Naive thymus-derived CD8-positive, alpha-beta T cell (primary cell): ENCODE results near the gene NCKIPSD. TPM values are rescaled to one million over a fixed set of nuclear protein-coding genes. Genes with fewer than 3 reads are reported as not detected.

Source experiments
- ATAC-seq, 2 donors: fragments of 150-1000 bp; cut with Tn5 transposase in 1 of 2; sonication (Bioruptor Pico), chemical (Tn5 transposase) in 1 of 2; 1 replicate in 1 of 2; 2 replicates in 1 of 2; pipeline ENCODE4 v1.10.0; 2021; ENCODE audit warnings: mild to moderate bottlenecking in 2 of 2, moderate library complexity in 2 of 2
- POLR2A ChIA-PET: fragments of 350-600 bp; sonication (Branson Sonifier 250); formaldehyde crosslinking; loops from one replicate; lab custom pipeline; 2021; ENCODE audit warnings: antibody characterized with exemption; lab: Charles Lee
- DNase-seq, 10 donors: peaks; one replicate each; pipeline versions ENCODE4 v3.0.0 to v3.0.0-alpha.2; 2020 to 2022
- H3K27ac Mint-ChIP-seq, 10 donors: one replicate each; pipeline ENCODE4 v1.8.0; 2020 to 2022; ENCODE audit warnings: mild to moderate bottlenecking in 10 of 10, mixed read lengths in 10 of 10, moderate library complexity in 4 of 10, inconsistent platforms in 1 of 10
- H3K27me3 Mint-ChIP-seq, 5 donors: one replicate each; pipeline ENCODE4 v1.8.0; 2021 to 2022; ENCODE audit warnings: mixed read lengths in 5 of 5
- H3K36me3 Mint-ChIP-seq, 3 donors: one replicate each; pipeline ENCODE4 v1.8.0; 2020 to 2022; ENCODE audit warnings: mixed read lengths in 3 of 3, mild to moderate bottlenecking in 2 of 3, inconsistent platforms in 1 of 3
- H3K4me1 Mint-ChIP-seq, 4 donors: one replicate each; pipeline ENCODE4 v1.8.0; 2021 to 2022; ENCODE audit warnings: mixed read lengths in 4 of 4
- H3K4me3 Mint-ChIP-seq, 10 donors: one replicate each; pipeline ENCODE4 v1.8.0; 2020 to 2022; ENCODE audit warnings: mild to moderate bottlenecking in 10 of 10, mixed read lengths in 10 of 10, moderate library complexity in 6 of 10, inconsistent platforms in 1 of 10
- H3K9me3 Mint-ChIP-seq, 9 donors: one replicate each; pipeline ENCODE4 v1.8.0; 2020 to 2022; ENCODE audit warnings: mixed read lengths in 9 of 9, mild to moderate bottlenecking in 3 of 9, inconsistent platforms in 1 of 9, moderate library complexity in 1 of 9
- polyA plus RNA-seq, 3 donors: library from polyadenylated mRNA; unstranded; fragments of 300-500 nt; fragmentation: Illumina TruSeq; gene quantifications; one replicate each; pipeline ENCODE4 v1.2.3, GENCODE V29; 2021
- total RNA-seq, 8 experiments: library from RNA in 2 of 8; stranded (reverse) in 2 of 8; gene quantifications; one replicate each; pipeline ENCODE4 v1.2.3 and lab custom pipeline; 2021 to 2026

NCKIPSD gene
- total and polyA plus RNA-seq, 5 experiments from 2014 or later, result 8.1 to 18.7 (median 14.2) TPM

DNA sequence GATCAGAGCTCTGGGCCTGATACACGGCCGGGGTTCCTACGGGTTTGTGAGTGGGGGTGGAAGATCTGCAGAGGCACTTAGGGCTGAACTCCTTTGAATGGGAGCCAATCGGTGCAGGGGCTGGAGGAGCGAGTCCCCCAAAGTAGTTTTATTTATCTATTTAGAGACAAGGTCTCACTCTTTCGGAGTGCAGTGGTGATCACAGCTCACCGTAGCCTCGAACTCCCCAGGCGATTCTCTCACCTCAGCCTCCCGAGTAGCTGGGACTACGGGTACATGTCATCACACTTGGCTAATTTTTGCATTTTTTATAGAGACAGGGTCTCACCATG lies 21.4 kb downstream of the NCKIPSD start:
- POLR2A ChIA-PET, result no interaction called here
- Mint-ChIP-seq H3K4me1 (peaks cover 7 to 22% (median 21%) of the 10 kb centered on the region in 4 donors), H3K4me3 (peak overlapping the region; percentile 48 to 80 (median 66)), H3K27ac (peak overlapping the region in 1 of 10 donors; percentile 14), H3K36me3 (peaks cover 0 to 2% (median 0%) of the 10 kb centered on the region in 3 donors), H3K27me3 (peaks cover 2 to 26% (median 8%) of the 10 kb centered on the region in 5 donors), H3K9me3 (peaks cover 0 to 2% (median 0%) of the 10 kb centered on the region in 9 donors)
- no peak for ATAC-seq
- no peak for DNase-seq

DNA sequence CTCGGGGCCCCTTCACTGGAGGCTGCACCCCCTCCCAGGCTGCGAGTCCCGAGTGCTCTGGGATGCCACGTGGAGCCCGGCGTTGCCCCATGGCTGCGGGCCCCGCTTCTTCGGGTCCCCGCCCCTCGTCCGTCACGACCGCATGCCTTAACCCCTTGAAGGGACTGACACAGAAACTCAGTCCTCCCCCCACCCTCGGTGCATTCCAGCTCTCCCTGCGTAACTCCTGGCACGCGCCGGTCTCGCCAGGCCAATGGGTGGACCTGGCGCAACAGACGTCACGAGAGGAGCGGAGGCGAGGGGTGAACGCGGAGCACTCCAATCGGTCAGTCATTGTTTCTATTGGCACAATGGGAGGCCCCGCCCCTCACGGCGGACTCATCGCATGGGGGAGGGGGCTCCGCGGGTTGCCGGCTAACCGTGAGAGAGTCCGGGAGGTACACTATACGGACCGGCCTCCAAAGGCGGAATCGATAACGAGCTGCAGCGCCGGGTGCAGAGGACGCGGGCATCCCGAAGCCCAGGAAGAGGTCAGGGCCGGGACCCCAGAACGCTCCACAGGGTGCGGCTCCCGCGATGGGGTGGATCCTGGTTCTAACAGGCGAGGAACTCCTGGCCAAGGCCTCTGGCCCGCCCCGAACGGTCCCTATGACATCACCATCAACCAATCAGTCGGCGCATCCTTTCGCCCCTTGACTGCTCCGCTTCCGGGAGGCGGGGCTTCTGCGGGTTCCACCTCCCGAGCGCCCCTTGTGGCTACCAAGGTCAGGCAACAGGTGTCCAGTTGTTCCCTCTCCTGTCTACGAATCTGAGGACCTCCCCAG lies 22.0 kb downstream of the NCKIPSD start:
- peak; percentile 76 to 84 for ATAC-seq
- DNase-seq, result peak; percentile 61 to 86 (median 66)
- Mint-ChIP-seq H3K4me3 (peak overlapping the region; percentile 48 to 80 (median 66)), H3K9me3 (peaks cover 0 to 2% (median 0%) of the 10 kb centered on the region in 9 donors), H3K4me1 (peaks cover 7 to 22% (median 21%) of the 10 kb centered on the region in 4 donors), H3K27me3 (peaks cover 2 to 28% (median 11%) of the 10 kb centered on the region in 5 donors), H3K36me3 (peaks cover 0 to 2% (median 0%) of the 10 kb centered on the region in 3 donors), H3K27ac (peak overlapping the region in 3 of 10 donors; percentile 6 to 24 (median 14))
- POLR2A ChIA-PET, result no interaction called here

DNA sequence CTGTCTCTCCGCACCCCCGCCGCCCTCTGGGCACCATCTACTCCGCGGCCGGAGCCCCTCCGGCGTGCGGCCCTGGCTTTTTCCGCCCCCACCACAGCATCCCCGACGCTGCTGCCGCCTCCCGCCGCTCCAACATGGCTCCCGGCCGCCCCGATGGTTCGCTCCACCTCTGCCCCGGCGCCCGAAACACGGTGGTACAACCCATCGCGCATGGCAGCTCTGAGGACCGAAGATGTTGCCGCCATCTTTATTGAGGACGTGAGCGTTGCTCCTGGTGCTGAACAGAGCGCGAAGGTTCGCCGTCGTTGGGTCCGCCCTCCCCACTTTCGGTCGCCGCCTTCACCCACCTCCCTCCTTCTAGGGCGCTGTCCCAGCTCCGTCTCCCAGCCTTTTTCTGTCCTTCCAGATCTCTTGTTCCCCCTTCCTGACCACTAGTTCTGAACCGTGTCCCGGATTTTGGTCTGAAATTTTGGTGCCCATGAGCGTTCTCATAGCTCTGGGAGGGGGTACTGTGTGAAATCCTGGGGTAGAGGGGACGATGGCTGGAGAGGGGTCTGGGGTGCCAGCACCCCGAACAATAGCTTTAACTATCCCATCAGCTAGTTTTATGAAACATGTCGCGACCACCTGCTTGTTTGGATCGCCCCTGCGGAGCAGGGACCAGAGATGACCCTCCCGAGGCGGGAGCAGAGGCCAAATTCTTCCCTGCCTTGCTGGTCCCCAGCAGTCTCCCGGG lies 22.8 kb downstream of the NCKIPSD start, which contains the start of gene CELSR3:
Gene CELSR3 (minus strand): TSS at position 134 of the 736 bp plus-strand sequence. CDS start 252 bp downstream, outside the sequence.
- peaks cover 2 to 28% (median 11%) of the 10 kb centered on the region in 5 donors for H3K27me3 Mint-ChIP-seq
- DNase-seq (peak in 2 of 10 donors; percentile 17 to 19), ATAC-seq (no peak)
- H3K9me3 Mint-ChIP-seq, result peaks cover 0 to 2% (median 0%) of the 10 kb centered on the region in 9 donors
- H3K4me1 Mint-ChIP-seq, result peaks cover 7 to 22% (median 21%) of the 10 kb centered on the region in 4 donors
- H3K27ac Mint-ChIP-seq, result peak within 1 kb of the TSS in 3 of 10 donors; percentile 6 to 94 (median 14)
- POLR2A ChIA-PET, result interaction anchor here (2.1 kb wide), 1 partner anchor 256 kb away, joined by 4 read pairs; the partner anchor contains the start of gene ARIH2
- peaks cover 0 to 2% (median 0%) of the 10 kb centered on the region in 3 donors for H3K36me3 Mint-ChIP-seq
- peak within 1 kb of the TSS; percentile 56 to 80 (median 66) for H3K4me3 Mint-ChIP-seq

DNA sequence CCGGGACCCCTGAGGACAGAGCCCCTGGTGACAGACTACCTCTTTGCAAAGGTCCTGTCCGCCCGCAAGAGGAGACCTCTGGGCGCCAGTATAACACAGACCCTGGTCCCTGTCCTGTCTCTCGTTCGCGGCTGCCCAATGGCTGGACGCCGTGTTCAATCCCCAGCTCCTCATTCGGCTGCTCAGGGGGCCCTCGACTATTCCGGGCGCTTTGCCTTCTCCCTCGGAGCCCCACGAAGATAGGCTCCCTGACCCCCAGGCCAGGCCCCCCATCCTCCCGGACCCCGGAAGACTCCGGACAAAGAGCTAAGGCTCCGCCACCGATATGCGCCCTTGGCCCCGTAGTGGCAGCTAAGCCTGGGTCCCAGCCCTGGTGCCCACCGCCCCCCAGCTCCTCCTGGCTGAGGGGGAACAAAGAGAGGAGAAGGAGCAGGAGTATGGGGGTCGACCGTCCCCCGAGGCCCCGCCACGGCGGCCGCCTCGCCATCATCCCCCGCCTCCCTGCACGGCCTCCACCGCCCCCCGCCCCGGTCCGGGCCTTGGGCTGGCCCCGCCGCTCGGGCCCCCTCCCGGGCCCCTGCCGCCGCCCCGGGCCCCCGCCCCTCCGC lies 23.5 kb downstream of the NCKIPSD start:
- H3K4me1 Mint-ChIP-seq, result peaks cover 7 to 28% (median 24%) of the 10 kb centered on the region in 4 donors
- ATAC-seq, result no peak
- peaks cover 0 to 2% (median 0%) of the 10 kb centered on the region in 3 donors for H3K36me3 Mint-ChIP-seq
- no peak for DNase-seq
- peaks cover 0 to 2% (median 0%) of the 10 kb centered on the region in 9 donors for H3K9me3 Mint-ChIP-seq
- H3K27ac Mint-ChIP-seq, result peak overlapping the region in 1 of 10 donors; percentile 62
- peak overlapping the region in 5 of 10 donors; percentile 56 to 69 (median 61) for H3K4me3 Mint-ChIP-seq
- peaks cover 2 to 28% (median 11%) of the 10 kb centered on the region in 5 donors for H3K27me3 Mint-ChIP-seq
- POLR2A ChIA-PET, result interaction anchor here (1.2 to 2.1 kb wide), 4 partner anchors 22 to 432 kb away, joined by 4 to 5 read pairs (median 4); partner anchors contain the start of genes ARIH2, QRICH1 and UQCRC1

DNA sequence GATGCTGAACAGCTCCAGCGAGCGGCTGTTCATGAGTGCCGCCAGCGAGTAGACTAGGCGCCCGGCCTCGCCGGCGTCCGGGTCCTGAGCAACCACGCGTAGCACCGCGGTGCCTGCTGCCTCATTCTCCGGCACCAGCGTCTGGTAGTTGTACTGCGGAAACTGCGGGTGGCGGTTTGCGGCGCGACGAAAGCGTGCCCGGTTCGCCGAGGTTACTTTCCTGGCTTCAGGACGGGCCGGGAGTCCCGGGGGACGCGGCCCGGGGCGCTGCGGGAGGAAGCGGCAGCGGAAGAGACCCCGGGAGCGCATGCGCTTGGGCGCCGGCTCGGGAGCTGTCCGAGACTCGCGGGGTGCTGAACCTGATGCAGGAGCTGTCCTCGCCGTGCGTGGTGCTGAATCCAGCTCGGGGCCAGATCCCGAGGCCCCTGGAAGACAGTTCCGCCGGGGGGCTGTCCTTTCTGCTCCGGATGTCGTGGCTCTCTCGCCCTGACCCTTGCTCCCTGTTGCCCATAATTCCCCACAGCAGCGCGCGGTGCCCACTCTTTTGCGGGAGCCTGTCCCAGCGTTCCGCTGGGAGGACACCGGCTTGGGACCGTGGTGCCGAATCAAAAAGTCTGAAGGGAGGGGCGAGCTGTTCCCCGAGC lies 24.1 kb downstream of the NCKIPSD start:
- Mint-ChIP-seq H3K36me3 (peaks cover 0 to 2% (median 0%) of the 10 kb centered on the region in 3 donors), H3K4me3 (peak overlapping the region in 9 of 10 donors; percentile 38 to 79 (median 56)), H3K4me1 (peaks cover 7 to 35% (median 27%) of the 10 kb centered on the region in 4 donors), H3K9me3 (peaks cover 0 to 2% (median 0%) of the 10 kb centered on the region in 9 donors), H3K27ac (peak overlapping the region in 1 of 10 donors; percentile 62), H3K27me3 (peaks cover 2 to 28% (median 11%) of the 10 kb centered on the region in 5 donors)
- peak; percentile 53 to 87 (median 77) for DNase-seq
- POLR2A ChIA-PET, result interaction anchor here (1.2 to 2.1 kb wide), 4 partner anchors 22 to 432 kb away, joined by 4 to 5 read pairs (median 4); partner anchors contain the start of genes ARIH2, QRICH1 and UQCRC1
- ATAC-seq, result peak; percentile 41 to 43

DNA sequence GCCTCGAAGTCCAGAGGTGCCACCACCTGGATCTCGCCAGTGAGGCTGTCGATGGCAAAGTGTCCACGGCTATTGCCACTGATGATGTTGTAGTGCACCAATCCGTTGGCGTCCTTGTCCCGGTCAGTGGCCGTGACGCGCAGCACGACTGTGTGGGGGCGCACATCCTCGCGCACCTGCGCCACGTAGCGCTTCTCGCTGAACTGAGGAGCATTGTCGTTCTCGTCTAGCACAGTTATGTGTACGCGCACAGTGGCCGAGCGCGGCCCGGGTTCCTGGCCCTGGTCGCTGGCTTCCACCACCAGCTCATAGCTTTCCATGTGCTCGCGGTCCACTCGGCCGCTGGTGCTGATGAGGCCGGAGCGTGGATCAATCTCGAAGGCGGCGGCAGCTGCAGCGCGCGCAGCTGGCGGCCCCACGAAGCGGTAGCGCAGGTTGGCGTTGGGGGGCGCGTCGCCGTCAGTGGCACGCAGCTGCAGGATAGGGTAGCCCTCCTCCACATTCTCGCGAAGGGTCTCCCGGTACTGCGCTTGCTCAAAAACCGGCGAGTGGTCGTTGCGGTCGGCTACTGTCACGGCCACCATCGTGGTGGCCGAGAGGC lies 24.8 kb downstream of the NCKIPSD start:
- Mint-ChIP-seq H3K9me3 (peaks cover 0 to 2% (median 0%) of the 10 kb centered on the region in 9 donors), H3K36me3 (peaks cover 0 to 2% (median 0%) of the 10 kb centered on the region in 3 donors), H3K27ac (no peak overlapping the region), H3K4me1 (peaks cover 7 to 36% (median 27%) of the 10 kb centered on the region in 4 donors), H3K4me3 (peak overlapping the region in 4 of 10 donors; percentile 18 to 55 (median 31)), H3K27me3 (peaks cover 2 to 28% (median 11%) of the 10 kb centered on the region in 5 donors)
- POLR2A ChIA-PET, result interaction anchor here (1.2 to 2.1 kb wide), 4 partner anchors 23 to 433 kb away, joined by 4 to 5 read pairs (median 4); partner anchors contain the start of genes ARIH2, QRICH1 and UQCRC1
- DNase-seq (no peak), ATAC-seq (no peak)

DNA sequence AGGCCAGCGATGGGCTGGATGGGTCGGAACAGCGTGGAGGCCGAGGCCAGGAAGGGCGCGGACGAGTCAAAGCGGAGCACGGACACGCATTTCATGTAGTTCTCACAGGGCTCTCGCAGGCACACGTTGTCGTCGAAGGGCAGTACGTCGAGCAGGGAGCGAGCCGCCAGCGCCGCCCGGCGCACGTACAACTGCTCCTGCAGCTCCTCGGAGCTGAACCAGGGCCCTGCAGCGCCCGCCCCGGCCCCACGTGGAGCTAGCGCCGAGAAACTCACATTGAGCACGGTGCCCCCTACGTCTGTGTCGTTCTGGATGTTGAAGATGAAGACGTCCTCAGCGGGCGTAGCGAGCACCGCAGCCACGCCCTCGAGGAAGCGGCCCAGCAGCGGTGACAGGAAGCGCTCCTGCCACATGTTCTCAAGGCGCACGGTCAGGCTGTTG lies 28.9 kb downstream of the NCKIPSD start:
- POLR2A ChIA-PET, result interaction anchor here (1.0 to 1.5 kb wide), 6 partner anchors 21 to 437 kb away, joined by 3 to 10 read pairs (median 4); partner anchors contain the start of genes QRICH1, SLC26A6, TMEM89 and UQCRC1

DNA sequence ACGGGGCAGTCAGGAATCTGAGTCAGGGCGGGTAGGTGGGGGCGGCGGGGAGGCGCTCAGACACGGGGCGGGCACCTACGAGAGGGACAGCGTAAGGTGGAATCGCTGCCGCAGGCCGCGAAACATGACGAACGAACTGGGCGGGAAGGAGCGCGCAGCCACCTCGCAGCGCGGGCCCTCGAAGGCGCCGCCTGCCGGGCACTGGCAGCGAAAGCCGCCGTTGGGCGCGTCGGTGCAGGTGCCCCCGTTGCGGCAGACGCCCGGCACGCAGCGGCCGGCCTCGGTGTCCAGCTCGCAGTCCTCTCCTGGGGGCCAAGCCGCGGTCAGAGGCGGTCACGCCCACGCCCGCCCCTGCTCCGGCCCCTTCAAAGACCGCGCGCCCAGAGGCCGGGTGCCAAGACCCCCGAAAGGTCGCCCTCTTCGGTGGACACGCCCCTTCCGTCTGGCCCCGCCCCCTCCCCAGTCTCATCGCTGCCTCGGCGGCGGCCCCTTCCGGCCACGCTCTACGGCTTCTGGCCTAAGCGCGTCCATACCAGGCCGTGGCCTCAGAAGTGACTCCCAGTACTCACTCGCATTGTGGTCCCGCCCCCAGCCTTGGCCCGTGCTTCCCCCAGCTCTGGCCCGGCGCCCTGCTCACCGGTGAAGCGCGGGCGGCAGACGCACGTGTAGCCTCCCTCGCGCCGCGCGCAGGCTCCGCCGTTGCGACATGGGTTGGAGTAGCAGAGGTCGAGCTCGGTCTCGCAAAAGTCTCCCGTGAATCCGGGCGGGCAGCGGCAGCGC lies 29.5 kb downstream of the NCKIPSD start:
- ATAC-seq (peak; percentile 82 to 87), DNase-seq (peak; percentile 77 to 93 (median 87))
- POLR2A ChIA-PET, result interaction anchor here (1.0 to 1.5 kb wide), 6 partner anchors 21 to 438 kb away, joined by 3 to 10 read pairs (median 4); partner anchors contain the start of genes QRICH1, SLC26A6, TMEM89 and UQCRC1
- Mint-ChIP-seq H3K27me3 (peaks cover 0 to 16% (median 3%) of the 10 kb centered on the region in 5 donors), H3K4me3 (peak overlapping the region; percentile 71 to 89 (median 80)), H3K9me3 (no peaks in the 10 kb centered on the region), H3K36me3 (peaks cover 0 to 11% (median 0%) of the 10 kb centered on the region in 3 donors), H3K4me1 (peaks cover 1 to 28% (median 13%) of the 10 kb centered on the region in 4 donors), H3K27ac (peak overlapping the region; percentile 8 to 93 (median 90))

More for the DNA sequence above, 28.9 kb downstream of the NCKIPSD start:
- Mint-ChIP-seq H3K4me1 (peaks cover 1 to 34% (median 16%) of the 10 kb centered on the region in 4 donors), H3K27me3 (peaks cover 0 to 19% (median 3%) of the 10 kb centered on the region in 5 donors), H3K36me3 (peaks cover 0 to 11% (median 0%) of the 10 kb centered on the region in 3 donors), H3K4me3 (peak overlapping the region; percentile 67 to 84 (median 80)), H3K9me3 (peaks cover 0 to 2% (median 0%) of the 10 kb centered on the region in 9 donors), H3K27ac (peak overlapping the region in 8 of 10 donors; percentile 10 to 90 (median 62))
- ATAC-seq, result peak; percentile 10 to 27
- peak in 7 of 10 donors; percentile 34 to 71 (median 45) for DNase-seq

DNA sequence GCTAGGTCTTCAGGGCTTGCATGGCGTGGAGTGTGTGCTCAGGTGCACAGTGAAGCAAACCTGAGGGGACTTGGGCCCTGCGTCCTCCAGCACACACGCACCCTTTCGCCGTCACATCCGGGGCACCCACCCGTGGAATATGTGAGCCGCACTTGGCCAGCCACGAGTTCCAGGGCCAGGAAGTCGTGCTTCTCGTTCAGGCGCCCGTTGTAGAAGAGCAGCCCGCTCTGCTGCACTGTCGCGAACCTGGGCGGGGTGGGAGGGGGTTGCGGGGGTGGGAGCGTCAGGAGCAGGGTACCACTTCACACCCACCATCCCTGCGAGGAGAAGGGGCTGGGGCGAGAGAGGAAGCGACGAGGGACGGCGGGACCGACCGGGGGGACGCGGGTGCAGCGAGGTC lies 30.1 kb downstream of the NCKIPSD start:
- H3K9me3 Mint-ChIP-seq, result no peaks in the 10 kb centered on the region
- H3K27me3 Mint-ChIP-seq, result peaks cover 0 to 12% (median 3%) of the 10 kb centered on the region in 5 donors
- POLR2A ChIA-PET, result interaction anchor here (1.2 to 1.4 kb wide), 2 partner anchors 21 to 34 kb away, joined by 3 to 4 read pairs; partner anchors contain the start of genes SLC26A6 and TMEM89
- DNase-seq (peak in 9 of 10 donors; percentile 23 to 77 (median 44)), ATAC-seq (peak; percentile 35 to 45)
- H3K36me3 Mint-ChIP-seq, result peaks cover 0 to 11% (median 0%) of the 10 kb centered on the region in 3 donors
- H3K4me3 Mint-ChIP-seq, result peak overlapping the region; percentile 71 to 89 (median 76)
- peak overlapping the region; percentile 35 to 93 (median 90) for H3K27ac Mint-ChIP-seq
- peaks cover 1 to 28% (median 13%) of the 10 kb centered on the region in 4 donors for H3K4me1 Mint-ChIP-seq
